Germinal center (tissue), 1 donor: ENCODE data around the gene CELSR3.

Source experiments
- DNase-seq: peaks from one replicate; pipeline ENCODE4 v3.0.0; 2012; ENCODE audit warnings: mixed read lengths, low spot score

Gene CELSR3

GRCh38 chr3:48599509-48600285, 63.0 kb downstream of the CELSR3 start:
- no peak for DNase-seq

- DNase-seq = no peak
Observed at GRCh38 chr3:48599077-48599501, 63.6 kb downstream of the CELSR3 start.

- DNase-seq = no peak
Observed at GRCh38 chr3:48598323-48599076, 64.2 kb downstream of the CELSR3 start.

GRCh38 chr3:48597408-48597800, 65.3 kb downstream of the CELSR3 start:
- DNase-seq = no peak

- no peak for DNase-seq
Observed at GRCh38 chr3:48596676-48597407, 65.8 kb downstream of the CELSR3 start.

- no peak for DNase-seq
Observed at GRCh38 chr3:48596157-48596556, 66.5 kb downstream of the CELSR3 start.

- no peak for DNase-seq
Observed at GRCh38 chr3:48595526-48596121, 67.1 kb downstream of the CELSR3 start.

GRCh38 chr3:48595075-48595525, 67.6 kb downstream of the CELSR3 start, which contains the start of gene COL7A1:
Gene COL7A1, minus strand, starts transcription at chr3:48595329. Its CDS starts 170 bp downstream, at chr3:48595159.
- no peak for DNase-seq

- no peak for DNase-seq
Observed at GRCh38 chr3:48594417-48595049, 68.2 kb downstream of the CELSR3 start.

- no peak for DNase-seq
Observed at GRCh38 chr3:48593337-48593736, 69.3 kb downstream of the CELSR3 start.

- no peak for DNase-seq
Observed at GRCh38 chr3:48592519-48593087, 70.1 kb downstream of the CELSR3 start.

GRCh38 chr3:48591886-48592518, 70.7 kb downstream of the CELSR3 start:
- no peak for DNase-seq

- DNase-seq = no peak
Observed at GRCh38 chr3:48591436-48591835, 71.2 kb downstream of the CELSR3 start.

GRCh38 chr3:48588230-48588629, 74.5 kb downstream of the CELSR3 start:
- DNase-seq = no peak

GRCh38 chr3:48587686-48588085, 75.0 kb downstream of the CELSR3 start:
- no peak for DNase-seq
